ENCODE data around the gene NOL3. TPM values are rescaled to one million over a fixed set of nuclear protein-coding genes. Genes with fewer than 3 reads are reported as not detected.

NOL3 gene
- total RNA-seq, 1 donor from 2014 or later, result 19.2 TPM

- Histone ChIP-seq H3K27ac (no peak overlapping the region), H3K9me3 (no peaks in the 10 kb centered on the region), H3K27me3 (no peaks in the 10 kb centered on the region), H3K4me1 (peaks cover 27% of the 10 kb centered on the region), H3K36me3 (no peaks in the 10 kb centered on the region), H3K4me3 (no peak overlapping the region)
- no peak for DNase-seq (ENCODE audit: extremely low spot score in 2 of 2)
- no peak for TF ChIP-seq CTCF (IDR thresholded peaks at IDR 0.05)
- TF ChIP-seq POLR2AphosphoS5 (IDR thresholded peaks at IDR 0.05; ENCODE audit: insufficient read depth in 1 of 2, low read depth in 1 of 2), result no peak
- TF ChIP-seq POLR2A (IDR thresholded peaks at IDR 0.05), result no peak
- intact Hi-C loops (cut with DNase I), result loop anchor here (5.0 kb wide), 1 partner anchor 34 kb away; the partner anchor contains the start of gene B3GNT9
These were observed 16.2 kb downstream of the NOL3 start for GRCh38 chr16:67186550-67186950.

- peaks cover 31% of the 10 kb centered on the region for H3K4me1 ChIP-seq
- H3K9me3 ChIP-seq, result no peaks in the 10 kb centered on the region
- intact Hi-C loops (cut with DNase I), result loop anchor here (5.0 kb wide), 1 partner anchor 35 kb away; the partner anchor contains the start of gene B3GNT9
- H3K27me3 ChIP-seq, result no peaks in the 10 kb centered on the region
- H3K27ac ChIP-seq, result no peak overlapping the region
- no peak for DNase-seq (ENCODE audit: extremely low spot score in 2 of 2)
- TF ChIP-seq CTCF (IDR thresholded peaks at IDR 0.05), result no peak
- no peak for TF ChIP-seq POLR2A (IDR thresholded peaks at IDR 0.05)
- no peak for TF ChIP-seq POLR2AphosphoS5 (IDR thresholded peaks at IDR 0.05; ENCODE audit: insufficient read depth in 1 of 2, low read depth in 1 of 2)
- no peaks in the 10 kb centered on the region for H3K36me3 ChIP-seq
- H3K4me3 ChIP-seq, result no peak overlapping the region
These were observed 17.0 kb downstream of the NOL3 start for GRCh38 chr16:67187175-67187890.

- no peaks in the 10 kb centered on the region for H3K27me3 ChIP-seq
- H3K36me3 ChIP-seq, result no peaks in the 10 kb centered on the region
- DNase-seq (ENCODE audit: extremely low spot score in 2 of 2), result no peak
- intact Hi-C loops (cut with DNase I), result loop anchor here (5.0 kb wide), 1 partner anchor 36 kb away; the partner anchor contains the start of gene B3GNT9
- peaks cover 33% of the 10 kb centered on the region for H3K4me1 ChIP-seq
- no peaks in the 10 kb centered on the region for H3K9me3 ChIP-seq
- H3K27ac ChIP-seq, result no peak overlapping the region
- TF ChIP-seq CTCF (IDR thresholded peaks at IDR 0.05) (no peak), POLR2A (IDR thresholded peaks at IDR 0.05) (no peak), POLR2AphosphoS5 (IDR thresholded peaks at IDR 0.05; ENCODE audit: insufficient read depth in 1 of 2, low read depth in 1 of 2) (no peak)
- no peak overlapping the region for H3K4me3 ChIP-seq
These were observed 18.0 kb downstream of the NOL3 start for GRCh38 chr16:67188323-67188722.

- no peak for TF ChIP-seq CTCF (IDR thresholded peaks at IDR 0.05)
- no peak for TF ChIP-seq POLR2A (IDR thresholded peaks at IDR 0.05)
- TF ChIP-seq POLR2AphosphoS5 (IDR thresholded peaks at IDR 0.05; ENCODE audit: insufficient read depth in 1 of 2, low read depth in 1 of 2), result no peak
- Histone ChIP-seq H3K27me3 (no peaks in the 10 kb centered on the region), H3K36me3 (no peaks in the 10 kb centered on the region), H3K4me1 (peaks cover 38% of the 10 kb centered on the region), H3K27ac (no peak overlapping the region), H3K4me3 (no peak overlapping the region), H3K9me3 (no peaks in the 10 kb centered on the region)
- intact Hi-C loops (cut with DNase I), result loop anchor here (5.0 kb wide), 1 partner anchor 36 kb away; the partner anchor contains the start of gene B3GNT9
- no peak for DNase-seq (ENCODE audit: extremely low spot score in 2 of 2)
These were observed 18.5 kb downstream of the NOL3 start for GRCh38 chr16:67188798-67189197.

- no peaks in the 10 kb centered on the region for H3K27me3 ChIP-seq
- peaks cover 2 to 10% of the 10 kb centered on the region in 2 donors for H3K36me3 ChIP-seq
- intact Hi-C loops (cut with DNase I), result loop anchor here (5.0 kb wide), 1 partner anchor 173 kb away; no protein-coding TSS in a partner anchor
- H3K4me3 ChIP-seq, result no peak within 1 kb of the TSS
- no peak within 1 kb of the TSS for H3K27ac ChIP-seq
- peaks cover 37% of the 10 kb centered on the region for H3K4me1 ChIP-seq
- H3K9me3 ChIP-seq, result no peaks in the 10 kb centered on the region
- no peak for TF ChIP-seq POLR2A (IDR thresholded peaks at IDR 0.05)
- TF ChIP-seq CTCF (IDR thresholded peaks at IDR 0.05), result no peak
- TF ChIP-seq POLR2AphosphoS5 (IDR thresholded peaks at IDR 0.05; ENCODE audit: insufficient read depth in 1 of 2, low read depth in 1 of 2), result no peak
- no peak for DNase-seq (ENCODE audit: extremely low spot score in 2 of 2)
These were observed 19.7 kb downstream of the NOL3 start, which contains the start of gene EXOC3L1 for GRCh38 chr16:67190041-67190440. Gene EXOC3L1, minus strand, starts transcription at chr16:67190136. Its CDS starts 460 bp downstream, at chr16:67189676.
